GM19239 (cell line): ENCODE measurements around the gene MTARC1.

ENCODE experiments used
- DNase-seq: peaks from one replicate; pipeline ENCODE4 v3.0.0; 2011; ENCODE audit warnings: low spot score; ENCODE audit not compliant: insufficient read length
- FAIRE-seq: peaks from 2 replicates; lab custom pipeline; 2011; peaks lifted over from hg19 to GRCh38; lab: Jason Lieb, UNC

Gene MTARC1

GRCh38 chr1:220803401-220804201 lies 16.9 kb downstream of the MTARC1 start:
- FAIRE-seq: peak; percentile 57
- no peak for DNase-seq

GRCh38 chr1:220804202-220804586 lies 17.5 kb downstream of the MTARC1 start:
- no peak for FAIRE-seq
- no peak for DNase-seq

- FAIRE-seq (no peak), DNase-seq (no peak)
Observed at GRCh38 chr1:220806408-220806807, 19.7 kb downstream of the MTARC1 start.

GRCh38 chr1:220807726-220808125 lies 21.0 kb downstream of the MTARC1 start:
- FAIRE-seq: no peak
- DNase-seq: no peak

DNA sequence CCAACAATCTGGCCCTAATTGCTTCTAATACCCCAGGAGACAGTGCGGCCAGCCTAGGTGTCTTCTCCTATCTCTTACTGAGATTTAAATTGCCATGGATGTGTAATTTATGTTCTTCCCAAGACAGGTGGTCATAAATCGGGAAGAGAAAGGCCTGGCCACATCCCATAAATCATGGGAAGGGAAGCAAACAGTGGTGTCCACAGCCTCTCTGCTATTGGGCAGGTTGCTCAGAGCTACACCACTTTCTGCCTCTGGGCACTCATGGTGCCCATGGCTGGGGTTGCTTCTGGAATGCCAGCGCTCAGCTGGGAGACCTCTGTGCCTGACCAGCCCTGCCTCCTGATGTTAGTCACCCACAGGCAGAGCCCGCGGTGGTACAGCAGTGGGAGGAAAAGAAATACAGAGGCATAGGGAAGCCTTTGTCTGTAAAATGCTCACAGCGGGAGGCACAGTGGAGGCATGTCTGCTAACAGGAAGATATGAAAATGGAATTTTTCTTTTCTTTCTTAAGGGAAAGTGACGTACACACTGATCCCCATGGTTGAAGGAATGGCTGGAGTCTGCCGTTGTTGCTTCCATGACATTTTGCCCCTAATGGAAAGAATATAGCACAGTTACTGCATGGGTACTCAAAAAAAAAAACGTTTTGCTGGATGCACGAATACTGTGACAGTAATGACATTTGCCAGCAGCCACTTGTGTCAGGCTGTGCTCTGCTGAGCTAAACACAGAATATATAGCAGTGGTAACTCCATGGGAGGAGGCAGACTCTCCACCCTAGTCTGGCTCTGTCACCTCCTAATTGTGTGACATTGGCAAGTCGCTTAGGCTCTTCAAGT lies 21.9 kb downstream of the MTARC1 start:
- DNase-seq: no peak
- FAIRE-seq: no peak

DNA sequence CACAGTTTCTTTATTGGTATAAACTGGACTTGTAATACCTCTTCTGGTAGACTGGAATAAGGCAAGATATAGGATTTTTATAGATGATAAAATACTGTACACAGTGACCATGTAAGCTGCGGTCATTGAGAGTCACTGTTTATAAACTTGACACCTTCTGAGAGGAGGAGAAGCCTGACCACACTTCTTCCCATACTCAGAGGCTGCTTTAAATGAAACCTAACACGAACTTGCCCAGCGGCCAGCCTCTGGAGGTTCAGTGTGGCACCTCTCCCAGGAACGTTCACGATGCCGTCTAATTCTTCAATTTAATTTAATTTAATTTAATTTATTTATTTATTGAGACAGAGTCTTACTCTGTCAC lies 22.5 kb downstream of the MTARC1 start:
- DNase-seq: no peak
- no peak for FAIRE-seq

- DNase-seq (no peak), FAIRE-seq (no peak)
Observed at GRCh38 chr1:220809704-220810103, 23.0 kb downstream of the MTARC1 start.

DNA sequence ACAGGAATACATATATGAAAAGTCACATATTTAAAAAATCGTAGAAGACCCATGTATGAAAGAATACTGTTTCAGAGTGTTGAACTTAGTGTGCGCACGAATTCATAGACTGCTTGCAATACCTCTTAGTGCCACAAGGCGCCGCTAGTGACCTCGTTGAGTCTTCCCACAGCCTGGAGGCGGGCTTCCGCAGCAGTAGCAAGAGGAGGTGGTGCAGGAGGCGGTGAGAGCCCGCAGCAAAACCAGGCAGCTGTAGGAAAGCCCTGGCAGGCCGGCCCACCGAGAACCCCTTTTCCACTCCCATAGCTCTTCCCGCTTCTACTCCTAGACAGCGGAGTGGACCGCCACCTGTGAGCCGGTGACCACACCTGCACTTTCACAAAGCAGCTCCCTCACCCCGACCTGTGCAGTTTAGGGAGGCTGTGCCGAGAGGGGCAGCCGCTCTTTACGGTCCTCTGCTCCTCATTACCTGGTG lies 23.5 kb downstream of the MTARC1 start:
- no peak for FAIRE-seq

GRCh38 chr1:220810963-220811362 lies 24.2 kb downstream of the MTARC1 start:
- FAIRE-seq (no peak), DNase-seq (no peak)

More for the DNA sequence above, 23.5 kb downstream of the MTARC1 start:
- DNase-seq: peak; percentile 41

DNA sequence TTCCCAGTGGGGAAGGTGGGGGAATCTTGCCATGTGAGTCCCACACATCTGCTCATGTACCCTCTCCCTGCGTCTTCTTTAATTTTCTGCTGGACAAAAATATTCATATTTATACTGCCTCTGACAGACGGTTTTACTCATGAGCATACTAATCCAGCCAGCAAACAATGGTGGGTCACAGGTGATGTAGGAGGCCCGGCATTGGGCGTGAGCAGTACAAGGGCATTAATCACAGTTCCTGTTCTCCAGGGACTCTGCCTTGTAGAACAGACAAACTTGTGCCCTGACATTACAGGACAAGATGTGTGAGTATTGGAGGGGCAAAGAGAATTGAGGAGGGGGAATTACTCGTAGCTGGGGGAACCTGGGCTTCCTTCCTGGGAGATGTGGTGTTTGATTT lies 25.0 kb downstream of the MTARC1 start:
- FAIRE-seq (no peak), DNase-seq (no peak)

- DNase-seq (no peak), FAIRE-seq (no peak)
Observed at GRCh38 chr1:220812308-220812707, 25.6 kb downstream of the MTARC1 start.

DNA sequence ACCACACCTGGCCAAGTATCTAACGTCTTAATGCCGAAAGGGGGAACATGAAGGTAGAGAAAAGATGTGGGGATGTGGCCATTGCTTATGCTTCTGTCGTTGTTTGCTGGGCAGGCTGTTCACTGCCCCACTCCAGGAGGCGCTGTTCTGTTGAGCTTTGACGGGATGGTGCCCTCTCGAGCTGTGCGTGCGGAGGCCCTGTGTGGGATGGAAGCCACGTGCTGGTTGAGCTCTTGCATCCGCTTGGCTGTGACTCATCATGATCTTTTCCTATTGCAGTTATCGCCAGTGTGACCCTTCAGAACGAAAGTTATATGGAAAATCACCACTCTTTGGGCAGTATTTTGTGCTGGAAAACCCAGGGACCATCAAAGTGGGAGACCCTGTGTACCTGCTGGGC lies 26.3 kb downstream of the MTARC1 start:
- no peak for FAIRE-seq

DNA sequence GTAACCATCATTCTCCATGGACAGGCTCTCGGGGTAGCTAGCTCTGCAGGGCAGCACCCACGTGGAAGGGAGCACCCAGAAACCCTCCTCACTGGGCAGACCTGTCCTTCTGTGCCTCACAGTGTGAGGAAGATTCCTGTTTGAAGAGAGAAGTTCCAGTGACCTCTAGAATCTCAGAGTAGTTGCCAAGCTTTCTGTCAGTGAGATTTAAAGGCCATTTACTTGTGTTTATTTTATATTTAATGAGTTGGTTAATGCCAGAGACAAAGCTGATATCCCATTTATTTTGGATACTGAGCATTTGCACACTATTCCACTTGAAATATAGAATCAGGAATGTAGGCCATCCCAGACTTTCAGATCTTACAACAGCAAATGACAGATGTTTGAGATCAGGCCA lies 28.7 kb downstream of the MTARC1 start:
- FAIRE-seq (no peak), DNase-seq (no peak)

More for the DNA sequence above, 26.3 kb downstream of the MTARC1 start:
- DNase-seq: no peak

DNA sequence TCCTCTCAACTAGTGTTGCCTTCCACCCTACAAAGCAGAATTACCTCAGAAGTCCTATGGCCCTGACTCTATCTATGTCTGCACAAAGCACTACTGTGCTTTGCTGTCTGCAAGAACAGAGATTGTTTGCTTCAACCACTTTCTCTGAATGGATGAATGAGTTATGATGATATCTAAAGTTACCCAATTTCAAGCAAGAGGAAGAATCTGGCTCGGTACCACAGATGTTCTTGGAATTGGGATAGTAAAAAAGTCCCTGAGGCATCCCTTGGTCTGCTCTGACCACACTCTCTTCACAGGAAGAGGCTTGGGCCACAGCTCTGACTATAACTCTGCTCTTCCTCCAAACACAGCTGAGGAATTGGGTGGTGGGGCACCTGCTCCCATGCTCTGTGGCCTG lies 31.2 kb downstream of the MTARC1 start:
- DNase-seq (no peak), FAIRE-seq (no peak)

GRCh38 chr1:220818421-220819173 lies 31.9 kb downstream of the MTARC1 start:
- FAIRE-seq (no peak), DNase-seq (no peak)

DNA sequence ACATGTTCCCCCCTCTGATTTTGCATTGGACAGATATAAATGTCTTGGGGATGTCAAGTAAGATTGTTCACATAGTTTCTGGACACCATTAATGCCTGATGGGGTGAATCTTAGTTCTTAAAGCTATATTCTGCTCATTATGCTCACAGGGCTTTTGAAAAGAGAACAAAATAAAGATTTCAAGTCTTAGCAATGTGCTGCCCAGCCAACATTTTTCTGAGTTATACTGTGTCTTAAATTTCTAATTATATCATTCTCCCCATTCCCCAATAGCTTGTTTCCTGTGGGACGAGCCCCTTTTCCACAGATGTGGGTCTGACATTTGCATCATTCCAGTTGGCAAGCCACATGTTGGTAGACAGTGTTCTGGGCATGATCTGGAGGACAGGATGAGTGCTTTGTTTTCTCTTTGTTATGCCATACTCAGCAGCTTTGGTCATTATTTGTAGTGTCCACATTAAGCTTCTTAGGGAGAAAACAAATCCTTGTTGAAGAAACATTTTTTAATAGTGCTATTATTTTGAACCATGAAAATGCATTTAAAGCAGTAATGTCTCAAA lies 32.8 kb downstream of the MTARC1 start:
- DNase-seq (no peak), FAIRE-seq (no peak)

DNA sequence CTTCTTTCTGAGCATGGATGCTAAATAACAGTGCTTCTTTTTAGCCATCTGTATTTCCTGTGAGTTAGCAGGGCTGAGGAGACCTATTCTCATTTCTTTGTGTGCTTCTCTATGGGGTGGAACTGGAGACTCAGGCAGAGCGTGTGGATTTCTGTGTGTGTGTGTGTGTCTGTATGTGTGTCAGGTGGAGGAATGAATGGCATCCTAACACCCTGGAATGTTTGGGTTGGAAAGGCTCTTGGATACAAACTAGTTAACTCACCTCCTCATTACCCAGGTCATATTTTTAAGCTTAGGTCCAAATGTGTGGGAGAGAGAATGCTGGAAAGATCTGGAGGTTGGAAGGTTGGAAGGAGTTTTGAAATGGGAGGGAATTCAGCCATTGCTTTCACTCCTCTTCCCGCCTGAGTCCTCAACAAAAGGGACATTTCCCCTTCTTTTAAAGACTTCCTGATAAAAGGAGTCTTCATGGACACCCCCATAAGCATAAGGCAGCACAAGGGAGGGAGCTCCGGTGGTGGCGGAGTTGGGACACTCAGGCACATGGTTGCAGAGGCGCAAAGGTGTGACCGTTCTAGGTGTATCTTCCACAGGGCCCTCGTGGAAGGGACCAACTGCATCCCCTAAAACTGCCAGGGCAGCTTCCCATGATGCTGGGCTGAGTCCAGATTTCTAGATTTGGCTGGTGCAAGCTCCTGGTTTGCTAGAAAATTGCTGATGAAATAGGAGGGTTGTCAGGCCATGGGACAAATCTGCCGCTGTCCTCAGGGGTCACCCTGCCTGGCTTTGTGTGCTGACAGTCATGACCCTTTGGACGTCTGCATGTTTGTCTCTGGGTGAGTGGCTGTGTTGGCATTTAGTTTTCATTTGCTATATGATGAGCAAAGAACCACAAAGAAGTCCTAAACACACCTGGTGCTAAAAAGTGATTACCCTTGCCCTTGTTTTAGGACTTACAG lies 37.6 kb downstream of the MTARC1 start:
- FAIRE-seq: no peak
- DNase-seq: no peak

GRCh38 chr1:220825819-220826551 lies 39.3 kb downstream of the MTARC1 start:
- DNase-seq (no peak), FAIRE-seq (no peak)

DNA sequence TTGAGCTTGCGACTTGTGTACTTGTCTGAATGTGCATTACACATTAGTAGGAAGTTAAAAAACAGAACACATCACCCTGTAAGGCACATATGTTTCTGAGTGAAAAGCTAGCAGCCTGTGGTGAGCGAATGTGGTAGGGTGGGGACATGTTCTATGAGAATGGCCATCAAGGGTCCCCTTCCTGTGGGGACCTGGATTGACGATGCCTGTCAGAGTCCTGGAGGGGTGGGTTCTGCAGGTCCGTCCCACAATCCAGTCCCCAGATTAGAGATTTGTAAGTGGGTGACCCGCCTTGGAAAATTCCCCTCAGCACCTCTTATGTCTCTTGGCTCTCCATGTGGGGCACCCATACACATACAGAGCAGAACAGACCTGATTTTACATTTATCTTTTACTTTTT lies 40.0 kb downstream of the MTARC1 start:
- DNase-seq (no peak), FAIRE-seq (no peak)
